ENCODE data around the gene EIPR1.

EIPR1 gene

DNA sequence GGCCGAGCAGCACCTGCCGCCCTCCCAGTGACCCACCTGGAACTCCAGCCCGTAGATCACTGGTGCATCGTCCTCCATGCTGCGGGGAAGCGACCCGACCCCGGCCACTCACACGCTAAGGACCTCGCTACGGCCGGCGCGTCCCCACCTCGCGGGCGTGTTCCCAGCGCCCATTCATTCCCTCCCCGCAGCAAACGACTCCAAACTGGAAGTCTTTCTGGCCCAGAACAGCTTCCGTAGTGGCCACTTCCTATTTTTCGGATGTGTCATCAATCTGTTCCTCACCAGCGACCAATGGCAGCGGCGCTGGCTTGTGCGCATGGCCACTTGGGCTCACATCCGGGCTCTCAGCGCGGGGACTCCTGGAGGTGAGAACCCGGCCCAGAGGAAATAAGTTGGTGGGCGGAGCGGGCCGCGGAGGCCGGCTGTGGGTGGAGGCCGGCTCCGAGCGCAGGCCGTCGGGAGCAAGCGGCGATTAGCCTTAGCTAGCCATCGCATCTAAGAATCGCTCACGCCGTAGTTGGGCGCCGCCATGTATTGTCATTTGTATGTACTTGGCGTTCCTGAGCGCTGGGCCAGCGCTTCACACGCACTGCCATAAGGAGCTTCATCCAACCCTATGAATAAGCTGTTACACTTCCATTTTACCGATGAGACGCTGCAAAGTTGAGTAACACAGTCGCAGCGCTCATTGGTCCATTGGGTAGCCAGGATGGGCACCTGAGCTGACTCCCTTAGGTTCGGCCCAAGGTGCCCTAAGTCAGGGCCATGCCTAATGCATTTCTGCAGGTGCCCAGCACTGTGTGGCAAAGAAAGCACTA is at the start of gene EIPR1:
TSS of gene EIPR1 (minus strand) at position 207 of the 821 bp plus-strand sequence. CDS start at position 78, 129 bp downstream.
- DNase-seq: peak; percentile 94 to 99

DNA sequence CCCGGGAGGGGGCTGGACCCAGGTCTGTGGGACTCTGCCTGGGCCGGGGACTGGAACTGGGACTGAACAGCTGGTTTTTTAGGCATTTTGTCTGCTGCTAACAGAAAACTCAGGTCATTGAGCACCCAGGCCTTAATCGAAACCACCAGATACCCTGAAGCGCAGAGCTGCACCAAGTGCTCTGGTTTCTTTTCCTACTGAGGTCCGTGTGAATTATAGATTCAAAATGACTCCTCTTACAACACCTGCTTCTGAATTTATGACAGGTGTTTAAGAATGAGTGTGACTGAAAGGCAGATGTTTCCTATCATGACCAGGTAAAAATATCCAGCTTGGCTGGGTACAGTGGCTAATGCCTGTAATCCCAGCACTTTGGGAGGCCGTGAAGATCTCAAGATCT is 49.7 kb upstream of the EIPR1 start:
- no peak for DNase-seq

DNA sequence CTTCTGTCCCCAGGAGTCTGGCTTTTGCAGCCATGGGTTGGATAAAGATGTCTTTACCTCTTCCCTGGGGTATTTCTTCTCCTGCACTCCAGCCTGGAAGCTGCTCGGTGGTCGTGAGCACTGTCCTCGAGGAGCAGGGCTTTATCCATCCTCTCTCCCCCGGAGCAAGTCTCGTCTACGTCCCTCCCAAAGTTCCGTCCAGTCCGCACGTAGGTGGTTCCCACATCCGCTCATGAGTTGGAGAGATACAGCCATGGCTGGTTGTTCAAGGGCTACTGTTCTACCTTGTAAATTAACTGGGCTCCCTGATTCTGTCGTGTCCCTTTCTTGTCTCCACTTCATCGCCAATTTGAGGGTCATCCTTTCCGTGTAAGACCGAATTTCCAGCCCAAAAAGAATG is 49.0 kb upstream of the EIPR1 start:
- DNase-seq: no peak

DNA sequence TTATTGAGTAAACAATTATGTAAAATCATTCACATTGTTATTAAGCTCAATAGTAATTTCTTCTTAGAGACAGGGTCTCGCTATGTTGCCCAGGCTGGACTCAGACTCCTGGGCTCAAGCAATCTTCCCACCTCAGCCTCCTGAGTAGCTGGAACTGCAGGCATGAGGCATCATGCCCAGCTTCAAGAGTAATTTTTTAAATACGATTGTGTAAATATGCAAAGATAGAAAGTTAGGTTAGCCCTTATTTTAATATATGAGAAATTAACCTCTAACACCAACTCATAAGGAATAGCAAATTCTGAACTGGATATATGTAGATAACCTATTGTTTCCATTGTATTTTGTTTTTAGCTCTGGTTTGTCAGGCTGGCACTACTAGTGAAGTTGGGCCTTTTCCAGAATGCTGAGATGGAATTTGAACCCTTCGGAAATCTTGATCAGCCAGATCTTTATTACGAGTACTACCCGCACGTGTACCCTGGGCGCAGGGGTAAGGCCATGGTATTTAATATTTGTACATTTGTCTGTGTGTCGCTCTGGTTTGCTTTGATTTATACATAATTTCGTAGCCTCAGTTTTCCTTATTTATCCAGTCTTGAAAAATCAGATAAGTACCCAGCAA is 46.7 kb upstream of the EIPR1 start:
- DNase-seq: no peak

DNA sequence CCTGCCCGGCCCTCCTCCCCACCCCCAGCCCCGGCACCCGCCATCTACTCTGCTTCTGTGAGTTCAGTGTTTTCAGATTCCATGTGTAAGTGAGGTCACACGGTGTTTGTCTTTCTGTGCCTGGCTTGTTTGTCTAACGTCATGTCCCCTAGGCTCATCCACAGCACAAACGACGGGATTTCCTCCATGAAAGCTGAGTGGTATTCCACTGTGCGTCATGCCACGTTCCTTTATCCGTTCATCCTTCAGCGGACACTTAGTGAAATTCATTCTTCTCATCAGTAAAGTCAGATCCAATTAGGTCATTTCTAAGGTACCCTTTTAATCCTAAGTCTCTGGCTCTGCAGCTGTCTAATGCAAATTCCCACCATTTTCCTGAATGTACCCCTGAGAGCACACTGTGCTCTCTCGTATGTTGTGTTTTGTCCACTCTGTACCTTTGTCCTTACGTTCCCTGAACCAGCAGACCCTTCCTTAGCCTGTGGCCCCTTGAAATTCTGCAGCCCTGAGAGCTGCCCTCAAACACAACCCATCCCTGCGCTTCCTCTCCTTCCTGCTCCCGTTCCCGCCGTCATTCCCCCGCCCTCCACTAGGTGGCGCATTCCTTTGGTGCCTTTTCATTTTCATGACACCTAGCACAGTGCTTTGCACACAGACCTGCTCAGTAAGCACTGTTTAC is 46.0 kb upstream of the EIPR1 start:
- DNase-seq: peak; percentile 14 to 57

DNA sequence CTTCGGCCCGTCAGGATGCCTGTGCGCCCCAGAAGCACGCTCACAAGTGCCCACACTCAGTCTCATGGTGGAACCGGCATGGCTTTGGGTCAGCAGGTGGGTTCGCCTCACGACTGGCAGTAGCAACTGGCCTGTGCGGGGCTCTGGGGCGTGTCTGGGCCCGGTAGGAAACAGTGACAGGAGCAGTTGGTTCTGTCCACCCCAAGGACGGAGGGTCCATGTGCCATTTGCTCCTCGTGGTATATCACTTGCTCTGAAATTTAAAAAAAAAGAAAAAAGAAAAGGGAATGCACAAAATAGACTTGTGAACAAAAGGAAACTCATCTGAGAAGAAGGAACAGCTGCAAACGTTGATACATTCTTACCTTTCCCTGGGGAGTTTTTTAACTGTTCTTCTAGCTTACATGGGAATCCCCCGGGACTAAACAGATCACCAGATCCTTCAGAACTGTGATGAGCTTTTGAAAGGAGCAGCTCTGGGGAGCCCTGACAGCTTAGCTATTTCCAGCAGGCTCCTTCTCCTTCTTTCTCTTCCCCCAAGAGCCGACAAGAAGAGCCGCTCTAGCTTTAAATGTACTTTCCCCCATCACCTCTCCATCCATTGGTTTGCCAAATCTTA is 44.7 kb upstream of the EIPR1 start:
- peak in 1 of 2 experiments; percentile 7 for DNase-seq

DNA sequence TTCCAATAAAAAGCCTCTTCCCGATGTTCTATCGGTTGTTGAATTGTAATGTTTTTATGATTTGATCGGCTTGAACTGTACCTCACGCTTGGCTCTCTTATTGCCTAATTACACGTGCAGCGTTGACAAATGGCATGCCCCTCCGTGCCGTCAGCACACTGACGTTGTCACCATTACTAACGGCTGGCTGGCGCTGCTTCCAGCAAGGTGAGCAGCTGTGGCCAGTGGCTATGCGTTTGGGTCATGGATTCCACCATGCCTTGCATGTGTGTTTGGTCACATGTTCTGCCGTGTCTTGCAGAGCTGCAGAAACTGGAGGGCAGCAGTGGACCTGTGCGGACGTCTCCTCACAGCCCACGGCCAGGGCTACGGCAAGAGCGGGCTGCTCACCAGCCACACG is 44.0 kb upstream of the EIPR1 start:
- no peak for DNase-seq

DNA sequence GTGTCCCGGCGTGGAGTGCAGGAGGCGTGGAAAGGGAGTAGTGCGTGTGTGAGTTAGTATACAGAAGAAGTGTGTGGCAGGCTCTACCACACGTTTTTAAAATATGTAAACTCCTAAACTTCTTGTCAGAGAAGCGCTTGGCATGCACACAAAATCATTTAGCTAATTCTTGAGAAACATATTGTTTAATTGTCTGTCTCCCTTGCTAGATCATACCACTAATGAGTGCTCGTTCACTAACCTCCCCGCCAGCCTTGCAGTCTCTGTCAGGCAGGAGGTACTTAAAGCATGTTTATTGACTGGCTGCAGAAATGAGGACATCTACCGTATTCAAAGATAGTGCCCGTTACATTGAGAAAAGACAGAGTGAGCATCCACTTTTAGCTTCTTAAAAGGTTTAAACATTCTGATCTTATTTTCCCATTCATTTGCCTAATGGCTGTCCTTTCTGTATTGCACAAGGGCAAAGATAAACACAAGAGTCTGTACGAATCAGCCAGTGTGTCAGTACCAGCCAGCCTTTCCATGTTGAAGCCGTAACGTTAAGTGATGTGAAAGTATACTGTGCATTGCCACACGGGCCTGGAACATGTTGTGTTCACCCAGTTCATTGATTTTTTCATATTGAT is 43.3 kb upstream of the EIPR1 start:
- DNase-seq: no peak

DNA sequence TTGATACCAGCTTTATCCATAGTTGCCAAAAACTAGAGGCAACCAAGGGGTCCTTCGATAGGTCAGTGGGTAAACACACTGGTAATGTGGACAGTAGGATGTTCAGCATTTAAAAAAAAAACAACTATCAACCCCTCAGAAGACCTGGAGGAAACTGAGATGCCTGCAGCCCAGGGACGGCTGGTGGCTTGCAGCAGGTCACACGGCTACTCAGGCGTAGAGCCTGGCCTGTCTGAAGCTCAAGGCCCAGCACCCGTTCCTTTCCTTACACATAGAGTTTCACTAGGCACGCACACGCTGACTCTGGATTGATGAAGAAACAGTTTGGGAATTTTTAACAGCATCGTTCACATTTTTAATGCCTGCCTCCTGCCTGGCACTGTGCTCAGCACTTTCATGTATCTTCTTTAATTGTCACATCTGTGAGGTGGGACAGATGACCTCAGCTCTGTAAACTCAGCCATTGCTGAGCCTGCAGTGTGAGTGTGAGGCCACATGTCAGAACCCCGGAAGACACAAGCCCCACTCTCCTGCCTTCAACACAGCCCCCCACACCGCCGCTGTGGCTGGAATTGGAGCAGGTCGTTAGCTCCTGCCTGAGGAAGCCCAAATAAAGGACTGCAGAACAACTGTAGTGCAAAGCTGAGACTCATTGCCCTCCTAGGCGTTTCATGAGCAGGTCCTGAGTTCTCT is 42.6 kb upstream of the EIPR1 start:
- DNase-seq: no peak

DNA sequence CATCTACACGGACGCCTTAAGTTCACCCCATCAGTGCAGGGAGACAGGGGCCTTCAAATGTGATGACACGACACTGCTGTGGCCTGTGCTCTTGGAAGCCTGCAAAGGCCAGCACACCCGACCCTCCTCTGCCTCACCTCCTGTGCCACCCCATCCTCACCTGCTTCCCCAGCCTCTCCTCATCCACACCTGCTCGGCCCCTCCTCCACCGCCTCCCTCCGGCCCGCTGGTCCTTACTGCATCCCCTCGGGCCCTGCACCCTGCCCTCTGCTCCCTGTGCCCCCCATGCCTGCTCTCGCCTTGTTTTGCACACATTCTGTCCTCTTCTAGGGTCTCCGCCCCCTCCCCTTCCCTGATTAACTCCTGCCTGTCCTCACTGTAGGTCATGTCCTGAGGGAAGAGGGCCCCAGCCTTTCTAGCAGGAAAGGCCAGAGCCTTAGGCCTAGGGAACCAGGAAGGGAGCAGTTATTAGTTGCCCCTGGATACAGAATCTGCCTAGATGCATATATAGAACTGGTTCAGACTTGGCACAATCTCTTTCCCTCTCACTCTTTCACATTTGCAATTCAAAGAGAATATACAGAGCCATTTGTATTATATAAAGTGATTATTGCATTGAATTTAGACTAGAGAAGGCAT is 41.3 kb upstream of the EIPR1 start:
- no peak for DNase-seq

DNA sequence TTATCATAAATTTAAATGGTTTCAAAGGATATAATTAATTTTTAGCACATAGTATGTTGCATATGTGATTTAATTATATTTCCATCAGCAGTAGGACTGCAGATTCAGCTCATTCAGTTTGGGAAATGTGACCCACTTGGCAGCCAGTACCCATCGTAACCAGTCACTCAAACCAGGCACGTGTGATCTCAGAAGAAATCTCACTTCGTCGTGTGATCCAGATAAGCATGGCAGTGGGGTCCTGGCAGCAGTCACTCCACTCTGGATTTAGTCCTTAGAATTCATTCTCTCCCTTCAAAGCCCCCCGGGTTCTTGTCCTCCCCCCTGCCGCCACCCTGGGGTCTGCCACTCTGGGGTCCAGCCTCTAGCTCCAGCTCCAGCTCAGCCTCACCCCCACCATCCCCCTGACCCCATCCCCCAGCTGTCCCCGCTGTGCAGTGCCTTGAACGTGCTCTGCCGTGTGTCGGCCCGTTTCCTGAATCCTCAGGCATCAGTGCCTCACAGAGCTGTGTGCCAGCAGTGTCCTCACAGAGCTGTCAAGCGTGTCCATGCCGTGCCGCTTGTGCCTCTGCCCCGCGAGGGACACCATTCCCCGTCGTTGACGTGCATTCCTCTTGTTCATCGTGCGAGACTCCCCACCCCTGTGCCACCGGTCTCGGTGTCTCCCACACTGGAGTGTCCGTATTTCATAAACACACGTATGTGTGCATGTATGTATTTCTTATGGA is 36.7 kb upstream of the EIPR1 start:
- no peak for DNase-seq

DNA sequence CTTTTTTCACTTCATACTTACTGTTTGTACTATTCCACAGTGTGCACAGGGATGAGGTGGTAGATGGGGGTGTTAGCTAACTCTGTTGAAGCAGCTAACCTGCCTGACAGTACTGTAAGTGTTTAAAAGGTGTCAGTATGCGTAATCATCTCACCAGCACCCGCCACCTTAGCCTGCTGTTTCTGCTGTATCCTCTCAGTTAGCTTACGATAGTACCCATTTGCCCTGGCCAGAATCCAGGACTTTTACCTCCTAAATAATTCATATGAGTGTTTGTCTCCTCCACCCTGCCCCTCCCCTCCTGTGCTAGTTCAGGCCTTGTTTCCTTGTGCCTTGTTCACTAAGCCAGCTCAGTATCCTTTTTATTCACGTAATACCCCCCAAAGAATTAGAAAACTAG is 36.1 kb upstream of the EIPR1 start:
- no peak for DNase-seq

DNA sequence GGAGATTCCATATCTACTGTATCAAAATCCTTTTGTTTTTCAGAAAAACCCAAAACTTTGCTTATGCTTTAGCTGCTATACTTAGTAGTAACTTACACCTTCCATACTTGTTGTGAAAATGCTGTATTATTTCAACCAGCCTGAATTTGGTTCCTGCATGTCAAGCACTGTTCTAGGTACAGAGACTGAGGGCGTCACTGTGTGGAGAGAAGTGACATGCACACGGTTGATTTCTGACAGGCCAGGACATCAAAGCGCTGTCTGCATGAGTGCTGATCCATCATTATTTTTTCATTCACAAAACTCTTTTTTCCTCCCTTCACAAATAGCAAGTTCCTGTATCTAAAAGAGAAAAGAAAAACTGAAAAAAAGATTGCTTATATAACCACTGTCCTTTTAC is 33.5 kb upstream of the EIPR1 start:
- no peak for DNase-seq

DNA sequence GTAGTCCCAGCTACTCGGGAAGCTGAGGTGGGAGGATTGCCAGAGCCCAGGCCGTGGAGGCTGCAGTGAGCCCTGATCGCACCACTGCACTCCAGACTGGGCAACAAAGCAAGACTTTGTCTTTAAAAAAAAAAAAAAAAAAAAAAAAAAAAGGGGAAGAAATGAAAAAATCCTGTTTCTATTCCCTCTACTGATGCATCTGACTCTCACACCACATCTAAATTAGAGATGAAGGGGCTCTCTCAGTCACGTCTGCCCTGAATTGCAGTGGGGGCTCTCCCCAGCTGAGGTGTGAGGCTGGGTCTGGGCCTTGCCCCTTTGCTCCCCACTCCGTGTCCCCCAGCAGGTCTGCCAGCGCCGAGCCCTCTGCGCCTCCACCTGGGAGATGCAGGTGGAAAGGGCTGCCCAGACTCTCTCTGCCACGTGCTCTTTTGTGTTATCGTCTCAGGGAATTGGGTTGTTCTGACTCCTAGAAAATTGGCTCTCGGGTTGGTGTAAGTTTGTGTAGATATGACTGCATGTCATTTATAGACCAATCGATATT is 32.1 kb upstream of the EIPR1 start:
- DNase-seq: no peak

DNA sequence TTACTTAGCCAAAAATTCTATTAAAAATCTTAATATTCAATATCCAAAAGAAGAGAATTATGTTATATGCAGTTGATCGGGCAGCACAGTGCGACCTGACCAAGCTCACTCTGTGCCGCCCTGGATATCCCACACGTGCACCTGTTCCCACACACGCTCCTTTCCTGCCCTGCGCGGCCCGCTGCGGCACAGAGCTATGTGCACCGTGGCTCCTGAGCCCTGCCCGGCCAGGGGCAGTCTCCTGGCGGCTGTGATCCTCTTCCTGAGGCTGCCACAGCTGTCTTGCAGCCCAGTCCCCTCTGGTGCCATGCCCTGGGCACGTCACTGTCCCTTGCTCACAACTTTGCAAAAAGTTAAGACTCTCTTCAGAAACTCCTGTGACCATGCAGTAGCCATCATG is 31.2 kb upstream of the EIPR1 start:
- no peak for DNase-seq

DNA sequence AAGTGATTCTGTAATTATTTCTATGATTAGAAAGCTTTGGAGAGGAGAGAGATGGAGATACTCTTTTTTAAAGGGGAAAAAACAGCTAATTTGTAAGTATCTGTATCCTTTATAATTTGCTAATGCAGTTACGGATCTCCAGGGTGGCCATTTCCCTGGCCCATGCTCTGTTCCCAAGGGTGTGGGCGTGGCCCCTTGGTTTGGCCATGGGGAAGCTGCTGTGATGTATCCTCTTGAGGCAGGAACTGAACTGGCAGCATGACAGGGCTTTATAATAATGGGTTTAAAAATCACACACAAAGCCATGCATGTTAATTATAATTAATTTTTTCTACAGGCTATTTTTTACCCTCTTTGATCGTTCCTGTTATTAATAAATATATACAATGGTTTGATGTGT is 28.9 kb upstream of the EIPR1 start:
- DNase-seq: no peak

DNA sequence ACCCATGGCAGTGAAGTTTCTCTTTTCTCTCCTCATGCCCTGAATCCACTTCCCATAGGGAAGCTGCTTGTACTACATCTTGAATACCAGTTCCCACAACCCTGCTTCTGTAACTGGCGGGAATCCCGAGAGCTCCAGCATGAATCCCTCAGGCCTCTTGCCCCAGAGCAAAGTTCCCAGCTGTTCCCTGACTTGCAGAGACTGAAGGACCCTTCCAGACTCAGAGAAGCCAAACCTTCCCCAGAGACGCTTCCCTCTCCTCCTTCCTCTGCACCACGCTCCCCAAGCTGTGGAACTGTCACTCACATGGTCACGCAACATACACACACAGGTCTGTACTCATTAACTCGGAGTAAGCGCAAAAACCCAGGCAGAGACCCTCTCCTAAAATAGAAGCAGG is 28.3 kb upstream of the EIPR1 start:
- no peak for DNase-seq

DNA sequence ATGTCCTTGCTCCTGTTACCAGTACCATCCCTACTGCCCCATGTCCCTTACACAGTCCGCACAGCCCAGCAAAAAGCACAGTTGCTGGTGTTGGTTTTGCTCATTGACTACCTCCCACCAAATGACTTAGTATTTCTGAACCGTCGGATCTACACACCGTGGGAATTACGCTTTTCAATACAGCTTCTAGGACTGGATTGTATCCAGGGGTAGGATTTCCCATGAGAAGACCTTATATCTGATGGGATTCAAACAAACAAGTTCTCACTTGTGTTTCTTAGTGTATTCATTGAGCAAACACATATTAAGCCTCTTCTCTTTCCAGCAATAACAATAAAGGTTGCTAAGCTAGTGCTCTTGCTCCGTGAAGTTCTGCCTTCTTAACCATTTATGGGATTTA is 27.7 kb upstream of the EIPR1 start:
- no peak for DNase-seq

DNA sequence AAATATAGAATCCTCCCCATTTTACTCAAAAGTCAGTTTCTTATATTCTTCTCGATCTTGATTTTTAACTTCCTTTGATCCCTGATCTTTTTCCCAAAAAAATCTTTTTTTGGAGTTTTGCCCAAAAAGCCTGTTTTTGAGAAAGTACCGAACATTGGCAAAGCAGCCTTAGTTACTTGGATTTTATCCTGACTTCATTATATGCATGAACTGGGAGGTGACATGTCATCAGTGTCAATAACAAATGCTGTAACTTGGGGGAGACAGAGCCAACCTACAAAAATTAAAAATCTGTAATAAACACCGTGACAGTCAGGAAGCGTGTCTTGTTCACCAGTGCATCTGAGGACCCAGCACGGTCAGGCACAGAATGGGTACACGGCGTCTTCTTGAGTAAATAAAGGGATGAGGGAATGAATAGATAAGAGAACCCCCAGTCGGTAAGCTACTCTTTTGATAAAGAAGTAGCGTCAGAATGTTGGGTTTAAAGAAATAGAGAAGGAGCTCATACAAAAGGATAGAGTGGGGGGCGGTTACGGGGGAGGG is 26.8 kb upstream of the EIPR1 start:
- DNase-seq: no peak

DNA sequence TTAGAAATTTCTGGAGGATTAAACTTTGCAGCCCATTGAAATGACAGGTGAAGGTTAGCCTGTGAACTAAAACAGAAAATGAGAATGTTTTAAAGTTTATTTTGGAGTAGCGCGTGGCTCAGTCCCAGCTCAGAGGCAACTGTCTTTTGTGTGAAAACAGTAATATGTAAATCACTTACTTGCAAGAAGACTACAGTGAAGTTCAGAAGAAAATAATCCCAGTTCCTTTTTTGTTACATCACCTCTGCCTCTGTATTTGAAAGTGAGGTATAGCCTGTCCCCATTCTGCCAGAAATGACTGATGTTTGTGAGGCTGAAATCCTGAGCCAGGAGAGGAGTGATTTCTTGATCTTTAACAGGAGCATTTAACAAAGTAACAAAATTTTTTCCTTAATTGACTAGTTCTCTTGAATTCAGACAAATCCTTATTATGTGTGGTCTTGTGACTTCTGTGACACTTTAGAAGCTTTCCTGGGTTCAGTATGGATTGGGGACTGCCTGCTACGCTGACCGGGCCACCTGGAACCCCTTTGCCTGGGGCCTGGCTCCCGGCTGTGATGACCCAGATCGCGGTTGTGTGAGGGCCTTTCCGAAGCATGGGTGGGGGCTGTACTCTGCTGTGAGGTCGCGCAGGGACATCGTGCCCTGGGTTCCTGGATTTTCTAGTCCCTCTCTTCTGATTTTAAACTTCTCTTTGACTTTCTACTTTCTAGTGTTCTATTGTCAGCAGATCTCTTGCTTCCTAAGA is 26.1 kb upstream of the EIPR1 start:
- no peak for DNase-seq
